Tibial nerve (tissue), 4 donors: Measurements from ENCODE around the gene CNKSR2.

ENCODE experiments used
- CTCF ChIP-seq, 5 experiments: fragments of 200-600 bp in 3 of 5; fragments of 450-650 bp in 2 of 5; sonication (generic) in 3 of 5; IDR thresholded peaks; one replicate each; pipeline ENCODE4 v1.5.1; 2016 to 2019; ENCODE audit warnings: antibody characterized with exemption in 5 of 5, mild to moderate bottlenecking in 3 of 5, moderate library complexity in 2 of 5
- EP300 ChIP-seq, 2 donors: sonication (generic); formaldehyde crosslinking; IDR thresholded peaks; one replicate each; pipeline ENCODE4 v1.6.1; 2017; ENCODE audit warnings: antibody characterized with exemption in 2 of 2, mild to moderate bottlenecking in 1 of 2
- POLR2A ChIP-seq, 2 donors: fragments of 450-650 bp; IDR thresholded peaks; one replicate each; pipeline ENCODE4 v1.6.1; 2017; ENCODE audit warnings: antibody characterized with exemption in 2 of 2, mild to moderate bottlenecking in 2 of 2, moderate library complexity in 2 of 2

- TF ChIP-seq EP300 (IDR thresholded peaks at IDR 0.05) (peak in 1 of 2 donors; percentile 8), CTCF (IDR thresholded peaks at IDR 0.05) (no peak), POLR2A (IDR thresholded peaks at IDR 0.05) (no peak)
These were observed 257.8 kb downstream of the CNKSR2 start for GRCh38 chrX:21632027-21632426.
